HCT116 (cell line): ENCODE results near the gene ASPG. TPM values are rescaled to one million over a fixed set of nuclear protein-coding genes. Genes with fewer than 3 reads are reported as not detected.

Source experiments
- ATAC-seq: fragments of 200-7000 bp; cut with Tn5 transposase; 2 replicates; pipeline ENCODE4 v1.9.1; 2020; ENCODE audit warnings: mild to moderate bottlenecking, moderate library complexity
- BruUV-seq: library from RNA; stranded (reverse); fragments of 400-500 nt; replicated peaks from 2 replicates; lab custom pipeline; 2021; lab: Mats Ljungman, UMichigan
- CTCF ChIA-PET: fragments of 300-600 bp; sonication (Branson Sonifier 250); formaldehyde crosslinking; loops from one replicate; lab custom pipeline; 2021; ENCODE audit warnings: antibody characterized with exemption; lab: Charles Lee
- POLR2A ChIA-PET: fragments of 300-600, 350-600 bp; sonication (Branson Sonifier 250); formaldehyde crosslinking; loops from one replicate; lab custom pipeline; 2021; ENCODE audit warnings: antibody characterized with exemption; lab: Charles Lee
- RAD21 ChIA-PET, 2 experiments: fragments of 300-600 bp; sonication (Branson Sonifier 250); formaldehyde crosslinking; loops; one replicate each; lab custom pipeline; 2023; ENCODE audit warnings: low total read pairs in 2 of 2; ENCODE audit not compliant: uncharacterized antibody in 2 of 2, unreplicated experiment in 2 of 2, low non-redundant PET in 1 of 2; lab: Charles Lee
- DNase-seq: peaks from one replicate; pipeline ENCODE4 v3.0.0-alpha.2; 2010; ENCODE audit warnings: low read depth, low spot score
- H2AFZ ChIP-seq: fragments of 200-600 bp; shearing (Covaris generic), sonication (generic); 2 replicates; pipeline ENCODE4 v1.6.1; 2017; ENCODE audit warnings: low read depth, mixed run types, mixed read lengths, antibody characterized with exemption, low read length; ENCODE audit not compliant: poor library complexity, severe bottlenecking
- H3K27ac ChIP-seq: 2 replicates; pipeline ENCODE4 v1.5.1; 2012; ENCODE audit warnings: low read depth, low read length
- H3K27me3 ChIP-seq: fragments of 200-600 bp; sonication (generic); 2 replicates; pipeline ENCODE4 v1.6.1; 2016; ENCODE audit warnings: mixed run types, low read length, mixed read lengths; ENCODE audit not compliant: insufficient read depth
- H3K36me3 ChIP-seq, 2 experiments: fragments of 200-500 bp in 1 of 2; fragments of 200-600 bp in 1 of 2; sonication (Bioruptor generic) in 1 of 2; sonication (generic) in 1 of 2; 2 replicates each; pipeline versions ENCODE4 v1.5.1 to v1.6.1; 2014 to 2016; ENCODE audit warnings: low read length in 2 of 2, inconsistent platforms in 1 of 2, mixed read lengths in 1 of 2, mixed run types in 1 of 2; ENCODE audit not compliant: insufficient read depth in 2 of 2, control insufficient read depth in 1 of 2
- H3K4me1 ChIP-seq, 2 experiments: fragments of 200-600 bp in 1 of 2; sonication (generic) in 1 of 2; 2 replicates each; pipeline versions ENCODE4 v1.5.1 to v1.6.1; 2012 to 2017; ENCODE audit warnings: low read length in 2 of 2, inconsistent platforms in 1 of 2, mild to moderate bottlenecking in 1 of 2, mixed read lengths in 1 of 2, mixed run types in 1 of 2, moderate library complexity in 1 of 2; ENCODE audit not compliant: insufficient read depth in 2 of 2, control insufficient read depth in 1 of 2
- H3K4me2 ChIP-seq: fragments of 200-600 bp; sonication (generic); 2 replicates; pipeline ENCODE4 v1.6.1; 2017; ENCODE audit warnings: mixed run types, low read length, mixed read lengths
- H3K4me3 ChIP-seq, 2 experiments: fragments of 200-600 bp in 1 of 2; sonication (generic) in 1 of 2; replicated peaks in 1 of 2; 2 replicates each; pipeline ENCODE4 v1.5.1; 2011 to 2016; ENCODE audit warnings: low read length in 2 of 2, control low read depth in 1 of 2, low read depth in 1 of 2, mild to moderate bottlenecking in 1 of 2, mixed read lengths in 1 of 2, mixed run types in 1 of 2
- H3K79me2 ChIP-seq: fragments of 200-600 bp; sonication (generic); 2 replicates; pipeline ENCODE4 v1.6.1; 2017; ENCODE audit warnings: mild to moderate bottlenecking, mixed run types, low read length, moderate library complexity, mixed read lengths; ENCODE audit not compliant: insufficient read depth
- H3K9ac ChIP-seq: fragments of 200-600 bp; sonication (generic); 2 replicates; pipeline ENCODE4 v1.6.1; 2016; ENCODE audit warnings: low read length, mixed read lengths
- H3K9me2 ChIP-seq: fragments of 200-600 bp; sonication (generic), shearing (Covaris generic); 2 replicates; pipeline ENCODE4 v1.6.1; 2017; ENCODE audit warnings: mixed run types, mild to moderate bottlenecking, moderate library complexity; ENCODE audit not compliant: insufficient read depth
- H3K9me3 ChIP-seq, 2 experiments: fragments of 200-500 bp in 1 of 2; fragments of 200-600 bp in 1 of 2; sonication (Bioruptor generic) in 1 of 2; sonication (generic) in 1 of 2; 2 replicates each; pipeline ENCODE4 v1.6.1; 2014 to 2017; ENCODE audit warnings: low read length in 2 of 2, mixed read lengths in 2 of 2, inconsistent platforms in 1 of 2, low read depth in 1 of 2, mild to moderate bottlenecking in 1 of 2, mixed run types in 1 of 2, moderate library complexity in 1 of 2; ENCODE audit not compliant: control insufficient read depth in 1 of 2, insufficient read depth in 1 of 2
- H4K20me1 ChIP-seq: fragments of 200-600 bp; sonication (generic), shearing (Covaris generic); 2 replicates; pipeline ENCODE4 v1.6.1; 2017; ENCODE audit warnings: mixed run types, mild to moderate bottlenecking, moderate library complexity; ENCODE audit not compliant: insufficient read depth
- ATF3 ChIP-seq: IDR thresholded peaks from 2 replicates; pipeline ENCODE4 v1.6.1; 2012
- CBX3 ChIP-seq: IDR thresholded peaks from 2 replicates; pipeline ENCODE4 v1.6.1; 2012; ENCODE audit warnings: low read depth
- EGR1 ChIP-seq: IDR thresholded peaks from 2 replicates; pipeline ENCODE4 v1.6.1; 2012; ENCODE audit warnings: low read depth
- ELF1 ChIP-seq: IDR thresholded peaks from 2 replicates; pipeline ENCODE4 v1.6.1; 2012; ENCODE audit warnings: low read depth, borderline replicate concordance
- EZH2 ChIP-seq: fragments of 200-600 bp; sonication (generic); IDR thresholded peaks from 2 replicates; pipeline ENCODE4 v1.6.1; 2017; ENCODE audit warnings: antibody characterized with exemption, mixed run types
- FOSL1 ChIP-seq: IDR thresholded peaks from 2 replicates; pipeline ENCODE4 v1.6.1; 2012; ENCODE audit warnings: low read depth
- JUND ChIP-seq: IDR thresholded peaks from 2 replicates; pipeline ENCODE4 v1.6.1; 2012
- POLR2AphosphoS5 ChIP-seq: IDR thresholded peaks from 2 replicates; pipeline ENCODE4 v1.6.1; 2011; ENCODE audit warnings: mild to moderate bottlenecking, low read depth, low read length, moderate library complexity
- RAD21 ChIP-seq: IDR thresholded peaks from 2 replicates; pipeline ENCODE4 v1.6.1; 2012; ENCODE audit warnings: low read depth, mild to moderate bottlenecking
- SIN3A ChIP-seq: IDR thresholded peaks from 2 replicates; pipeline ENCODE4 v1.6.1; 2012; ENCODE audit warnings: low read depth
- SP1 ChIP-seq: IDR thresholded peaks from 2 replicates; pipeline ENCODE4 v1.6.1; 2012; ENCODE audit warnings: low read depth
- SRF ChIP-seq: IDR thresholded peaks from 2 replicates; pipeline ENCODE4 v1.6.1; 2012; ENCODE audit warnings: low read depth
- TCF7L2 ChIP-seq: IDR thresholded peaks from 2 replicates; pipeline ENCODE4 v1.7.0; 2011; ENCODE audit warnings: borderline replicate concordance, inconsistent platforms; ENCODE audit not compliant: insufficient read depth, insufficient read length; ENCODE audit errors: extremely low read depth
- YY1 ChIP-seq: IDR thresholded peaks from 2 replicates; pipeline ENCODE4 v1.6.1; 2011; ENCODE audit warnings: low read length, low read depth, moderate library complexity, mild to moderate bottlenecking; ENCODE audit not compliant: insufficient replicate concordance; ENCODE audit errors: extremely low read depth
- ZFX ChIP-seq: fragments of 450-650 bp; IDR thresholded peaks from 2 replicates; pipeline ENCODE4 v1.6.1; 2017
- intact Hi-C: fragments of 100-400 bp; cut with micrococcal nuclease; formaldehyde crosslinking; loops from 2 replicates; pipeline ENCODE4 v1.10.0; 2022
- total RNA-seq: library from RNA; stranded (reverse); gene quantifications from one replicate; pipeline ENCODE4 v1.2.1, GENCODE V29; 2021; ENCODE audit not compliant: unreplicated experiment
- TF ChIP-seq, protein P1 (sequence below), 3 experiments: fragments of 200-600 bp in 1 of 3; sonication (generic) in 1 of 3; IDR thresholded peaks in 2 of 3; conservative IDR thresholded peaks in 1 of 3; 2 replicates each; pipeline ENCODE4 v1.5.1; 2012 to 2017; ENCODE audit warnings: low read depth in 2 of 3, low read length in 2 of 3, antibody characterized with exemption in 1 of 3, borderline replicate concordance in 1 of 3, control low read depth in 1 of 3, mild to moderate bottlenecking in 1 of 3, mixed read lengths in 1 of 3, mixed run types in 1 of 3, moderate library complexity in 1 of 3; ENCODE audit not compliant: insufficient read depth in 1 of 3
- TF ChIP-seq, protein P2 (sequence below): IDR thresholded peaks from 2 replicates; pipeline ENCODE4 v1.6.1; 2012

The ASPG gene
- total RNA-seq, 1 experiment from 2014 or later = not detected

DNA sequence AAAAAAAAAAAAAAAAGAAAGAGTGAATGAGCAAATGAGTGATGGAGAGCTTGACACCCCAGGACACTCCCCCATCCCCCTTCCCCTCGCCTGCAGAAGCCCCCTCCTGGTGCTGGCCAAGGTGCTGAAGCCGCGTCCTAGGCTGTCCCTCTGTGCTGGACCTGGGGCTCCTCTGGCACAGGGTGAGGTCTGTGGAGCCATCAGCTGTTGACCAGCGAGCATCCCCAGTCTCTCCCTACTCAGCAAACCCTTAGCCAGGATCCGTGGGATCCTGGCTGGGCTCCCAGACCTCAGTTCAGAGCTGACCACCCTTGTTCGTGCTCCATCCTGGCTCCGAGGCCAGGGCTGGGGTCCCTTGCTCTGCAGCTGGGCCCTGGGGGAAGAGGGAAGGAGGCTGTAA lies 47.5 kb downstream of the ASPG start:
- Histone ChIP-seq H2AFZ (no peak overlapping the region), H3K9ac (no peak overlapping the region), H3K4me2 (no peak overlapping the region), H3K36me3 (no peaks in the 10 kb centered on the region), H3K27ac (no peak overlapping the region), H4K20me1 (no peaks in the 10 kb centered on the region), H3K9me2 (no peaks in the 10 kb centered on the region), H3K79me2 (no peaks in the 10 kb centered on the region), H3K27me3 (no peaks in the 10 kb centered on the region), H3K9me3 (peaks cover 14 to 15% of the 10 kb centered on the region in 2 experiments; a peak in 3 of 4 replicates), H3K4me1 (peaks cover 4 to 13% of the 10 kb centered on the region in 2 experiments; a peak in 2 of 4 replicates), H3K4me3 (no peak overlapping the region)
- no TSS peak for BruUV-seq
- ATAC-seq (no peak), DNase-seq (no peak)
- RAD21 ChIA-PET = interaction anchor here in 1 of 2 experiments (0.7 kb wide), 1 partner anchor 55 kb away, joined by 3 read pairs; no protein-coding TSS in a partner anchor
- POLR2A ChIA-PET = no interaction called here
- CTCF ChIA-PET = interaction anchor here (1.5 to 2.2 kb wide), 3 partner anchors 41 to 431 kb away, joined by 4 to 7 read pairs (median 6); no protein-coding TSS in a partner anchor
- TF ChIP-seq TCF7L2 (no peak), FOSL1 (no peak), SIN3A (no peak), EGR1 (no peak), ELF1 (no peak), SRF (no peak), CBX3 (no peak), JUND (no peak)
- intact Hi-C loops = loop anchor here (10.0 kb wide), 1 partner anchor 328 kb away; no protein-coding TSS in a partner anchor

GRCh38 chr14:104133496-104133895 lies 48.0 kb downstream of the ASPG start:
- peaks cover 13 to 14% of the 10 kb centered on the region in 2 experiments; a peak in 3 of 4 replicates for H3K9me3 ChIP-seq
- H3K27me3 ChIP-seq = no peaks in the 10 kb centered on the region
- H3K4me1 ChIP-seq = peaks cover 4 to 15% of the 10 kb centered on the region in 2 experiments; a peak in 2 of 4 replicates
- no peak for ATAC-seq
- H2AFZ ChIP-seq = no peak overlapping the region
- intact Hi-C loops = loop anchor here (10.0 kb wide), 1 partner anchor 329 kb away; no protein-coding TSS in a partner anchor
- no peaks in the 10 kb centered on the region for H3K36me3 ChIP-seq
- no peaks in the 10 kb centered on the region for H4K20me1 ChIP-seq
- no peak overlapping the region for H3K4me2 ChIP-seq
- no peak overlapping the region for H3K27ac ChIP-seq
- BruUV-seq = no TSS peak
- H3K79me2 ChIP-seq = no peaks in the 10 kb centered on the region
- H3K9ac ChIP-seq = no peak overlapping the region
- DNase-seq = no peak
- ChIA-PET POLR2A (no interaction called here), RAD21 (interaction anchor here in 1 of 2 experiments (0.7 kb wide), 1 partner anchor 56 kb away, joined by 3 read pairs; no protein-coding TSS in a partner anchor), CTCF (interaction anchor here (1.7 to 2.2 kb wide), 2 partner anchors 56 to 431 kb away, joined by 6 to 7 read pairs; no protein-coding TSS in a partner anchor)
- no peaks in the 10 kb centered on the region for H3K9me2 ChIP-seq
- no peak overlapping the region for H3K4me3 ChIP-seq
- TF ChIP-seq SRF (no peak), RAD21 (no peak), JUND (no peak), POLR2AphosphoS5 (no peak), ATF3 (no peak), EZH2 (no peak), TCF7L2 (no peak), SP1 (no peak), YY1 (no peak), ZFX (no peak), FOSL1 (no peak), SIN3A (no peak), ELF1 (no peak)
- TF ChIP-seq, protein P1, sequence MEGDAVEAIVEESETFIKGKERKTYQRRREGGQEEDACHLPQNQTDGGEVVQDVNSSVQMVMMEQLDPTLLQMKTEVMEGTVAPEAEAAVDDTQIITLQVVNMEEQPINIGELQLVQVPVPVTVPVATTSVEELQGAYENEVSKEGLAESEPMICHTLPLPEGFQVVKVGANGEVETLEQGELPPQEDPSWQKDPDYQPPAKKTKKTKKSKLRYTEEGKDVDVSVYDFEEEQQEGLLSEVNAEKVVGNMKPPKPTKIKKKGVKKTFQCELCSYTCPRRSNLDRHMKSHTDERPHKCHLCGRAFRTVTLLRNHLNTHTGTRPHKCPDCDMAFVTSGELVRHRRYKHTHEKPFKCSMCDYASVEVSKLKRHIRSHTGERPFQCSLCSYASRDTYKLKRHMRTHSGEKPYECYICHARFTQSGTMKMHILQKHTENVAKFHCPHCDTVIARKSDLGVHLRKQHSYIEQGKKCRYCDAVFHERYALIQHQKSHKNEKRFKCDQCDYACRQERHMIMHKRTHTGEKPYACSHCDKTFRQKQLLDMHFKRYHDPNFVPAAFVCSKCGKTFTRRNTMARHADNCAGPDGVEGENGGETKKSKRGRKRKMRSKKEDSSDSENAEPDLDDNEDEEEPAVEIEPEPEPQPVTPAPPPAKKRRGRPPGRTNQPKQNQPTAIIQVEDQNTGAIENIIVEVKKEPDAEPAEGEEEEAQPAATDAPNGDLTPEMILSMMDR (IDR thresholded peaks at IDR 0.05 in 2 of 3, conservative IDR thresholded peaks at IDR 0.05 in 1 of 3; ENCODE audit: borderline replicate concordance in 1 of 3, insufficient read depth in 1 of 3, low read depth in 2 of 3, low read length in 2 of 3) = no peak
- TF ChIP-seq, protein P2, sequence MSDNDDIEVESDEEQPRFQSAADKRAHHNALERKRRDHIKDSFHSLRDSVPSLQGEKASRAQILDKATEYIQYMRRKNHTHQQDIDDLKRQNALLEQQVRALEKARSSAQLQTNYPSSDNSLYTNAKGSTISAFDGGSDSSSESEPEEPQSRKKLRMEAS = no peak
